Body of pancreas (tissue), 4 donors: ENCODE measurements around the gene COA8.

Experiments
- CTCF ChIP-seq, 7 experiments: fragments of 450-650 bp in 4 of 7; fragments of 200-600 bp in 3 of 7; sonication (generic) in 3 of 7; IDR thresholded peaks; one replicate each; pipeline ENCODE4 v1.5.1; 2016 to 2019; ENCODE audit warnings: antibody characterized with exemption in 7 of 7
- POLR2A ChIP-seq, 3 donors: fragments of 450-650 bp; IDR thresholded peaks; one replicate each; pipeline ENCODE4 v1.6.1; 2016; ENCODE audit warnings: antibody characterized with exemption in 3 of 3, mild to moderate bottlenecking in 2 of 3

GRCh38 chr14:103532216-103533136 is 30.3 kb upstream of the COA8 start:
- no peak for TF ChIP-seq CTCF (IDR thresholded peaks at IDR 0.05)
- no peak for TF ChIP-seq POLR2A (IDR thresholded peaks at IDR 0.05)
